IPS-NIHi7 (cell line): Measurements from ENCODE around the gene NUP54.

Experiments used
- DNase-seq: peaks from one replicate; pipeline ENCODE4 v3.0.0; 2012; ENCODE audit warnings: mixed read lengths; ENCODE audit errors: extremely low spot score

NUP54 gene

GRCh38 chr4:76147454-76148141 lies 599 bp downstream of the NUP54 start:
- DNase-seq = peak; percentile 95

GRCh38 chr4:76144546-76144945 lies 3.7 kb downstream of the NUP54 start:
- DNase-seq = no peak

- no peak for DNase-seq
Measured at GRCh38 chr4:76141241-76141640, 7.0 kb downstream of the NUP54 start.

DNA sequence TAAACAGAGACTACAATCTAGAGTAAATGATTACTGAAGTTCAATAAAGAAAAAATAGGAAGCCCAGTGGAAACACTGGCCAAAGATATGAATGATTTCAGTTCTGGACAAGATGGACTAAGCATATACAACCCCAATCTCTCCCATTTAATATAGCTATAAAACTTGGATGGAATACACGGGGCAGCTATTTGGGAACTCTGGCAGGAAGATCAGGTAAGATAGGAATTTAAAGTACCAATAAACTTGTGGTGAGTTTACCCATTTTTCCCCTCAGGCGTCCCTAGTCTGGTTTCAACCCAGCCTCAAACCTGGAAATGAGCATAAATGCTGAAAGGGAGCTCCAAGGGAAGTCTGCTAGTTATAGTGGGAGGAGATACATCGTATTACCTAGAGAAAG lies 20.4 kb downstream of the NUP54 start:
- DNase-seq = no peak

- no peak for DNase-seq
Measured at GRCh38 chr4:76125816-76126215, 22.4 kb downstream of the NUP54 start.

DNA sequence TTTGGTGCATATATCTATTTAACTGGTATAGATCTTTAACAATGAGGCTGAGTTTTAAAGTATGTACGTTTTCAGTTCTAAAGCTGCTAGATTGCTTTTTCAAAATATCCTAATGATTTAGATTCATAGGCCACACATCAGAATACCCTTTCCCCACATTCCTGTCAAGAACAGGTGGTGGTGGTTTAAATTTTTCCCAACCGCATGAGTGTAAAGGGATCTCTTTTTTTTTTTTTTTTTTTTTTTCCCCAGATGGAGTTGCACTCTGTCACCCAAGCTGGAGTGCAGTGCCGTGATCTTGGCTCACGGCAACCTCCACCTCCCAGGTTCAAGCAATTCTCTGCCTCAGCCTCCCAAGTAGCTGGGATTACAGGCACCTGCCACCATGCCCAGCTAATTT lies 28.0 kb downstream of the NUP54 start:
- no peak for DNase-seq

DNA sequence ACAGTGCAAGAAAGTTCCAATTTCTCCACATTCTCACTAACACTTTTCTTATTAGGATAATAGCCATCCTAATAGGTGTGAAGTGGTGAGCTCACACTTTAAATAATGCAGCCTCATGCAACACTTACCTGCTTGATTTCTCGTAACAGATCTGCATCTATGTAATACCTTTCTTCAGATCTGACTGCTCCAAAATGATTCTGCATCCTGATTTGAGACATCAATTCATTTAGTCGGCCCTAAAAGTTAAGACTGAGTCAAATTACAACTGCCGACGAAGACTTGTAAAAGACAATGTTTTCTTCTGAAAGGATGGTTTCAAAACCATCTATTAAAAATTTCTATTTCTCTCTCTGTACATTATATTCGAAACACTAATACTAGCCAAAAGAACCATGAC lies 30.7 kb downstream of the NUP54 start:
- DNase-seq = no peak

DNA sequence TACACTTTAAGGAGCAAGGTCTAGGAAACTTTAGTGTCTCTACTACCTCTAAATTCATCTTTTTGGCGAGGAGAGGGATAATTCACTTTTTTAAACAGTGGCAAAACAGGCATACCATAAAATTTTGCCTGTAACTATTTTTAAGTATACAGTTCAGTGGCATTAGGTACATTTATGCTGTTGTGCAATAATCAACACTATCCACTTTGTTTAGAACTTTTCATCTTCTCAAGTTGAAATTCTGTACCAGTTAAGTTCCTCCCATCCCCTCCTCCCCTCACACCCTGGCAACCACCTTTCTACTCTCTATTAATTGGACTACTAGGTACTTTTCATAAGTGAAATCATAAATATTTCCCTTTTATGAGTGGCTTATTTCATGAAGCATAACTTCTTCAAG lies 31.4 kb downstream of the NUP54 start:
- DNase-seq = no peak

- DNase-seq = peak; percentile 22
Measured at GRCh38 chr4:76108467-76109181, 39.6 kb downstream of the NUP54 start.

DNA sequence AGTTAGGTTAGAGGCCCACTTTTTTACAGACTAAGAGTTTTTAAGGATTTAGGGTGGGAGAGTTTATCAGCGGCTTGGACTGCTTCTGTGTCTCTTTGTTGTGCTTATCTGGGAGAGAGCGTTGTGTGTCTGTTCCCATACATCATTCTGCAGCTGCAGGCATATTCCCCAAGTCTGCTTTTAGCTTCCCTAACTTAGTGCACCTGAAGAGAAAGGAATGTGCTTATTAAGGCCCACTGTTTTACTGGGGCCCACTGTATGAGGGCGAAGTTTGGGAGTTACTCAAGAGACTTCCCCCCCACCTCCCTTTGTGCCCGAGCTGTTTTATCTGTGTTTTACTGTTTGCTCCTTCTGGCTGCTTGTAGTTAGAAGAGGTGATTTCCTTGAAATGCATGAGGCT lies 41.8 kb downstream of the NUP54 start:
- no peak for DNase-seq

DNA sequence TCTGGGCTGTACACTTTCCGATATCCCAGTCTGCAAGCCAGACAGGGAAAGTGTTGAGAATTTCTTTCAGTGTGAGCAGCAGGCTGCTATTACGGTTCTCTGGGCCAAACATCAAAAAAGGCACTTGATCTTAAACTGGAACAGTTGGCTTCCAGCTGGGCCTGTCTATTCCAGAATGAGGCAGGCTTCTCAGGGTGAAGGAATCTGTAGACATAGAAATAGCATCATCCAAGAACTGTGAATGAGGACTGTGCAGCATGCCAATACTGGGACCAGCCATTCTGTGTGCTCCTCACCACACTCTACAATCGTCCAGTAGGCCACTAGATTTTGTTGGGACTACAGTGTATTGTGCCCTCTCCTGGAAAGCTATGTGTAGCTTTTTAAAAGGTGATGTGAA lies 42.5 kb downstream of the NUP54 start:
- DNase-seq = no peak

GRCh38 chr4:76096076-76096475 lies 52.1 kb downstream of the NUP54 start:
- no peak for DNase-seq

DNA sequence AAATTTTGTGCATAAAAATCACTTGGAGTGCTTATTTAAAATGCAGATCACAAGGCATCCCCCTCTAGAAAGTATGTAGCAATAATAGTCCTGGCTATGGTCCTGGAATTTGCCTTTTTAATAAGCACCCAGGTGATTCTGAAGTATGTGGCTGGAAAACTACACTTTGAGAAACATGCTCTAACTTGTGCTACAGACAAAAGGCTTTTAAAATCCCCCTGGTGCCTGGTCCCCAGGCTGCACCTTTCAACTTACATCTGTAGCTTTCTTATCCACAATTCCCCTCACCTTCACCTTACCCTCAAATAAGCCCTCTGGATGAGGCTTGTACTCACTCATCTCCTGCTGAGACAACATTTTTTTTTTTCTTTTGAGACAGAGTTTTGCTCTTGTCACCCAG lies 52.6 kb downstream of the NUP54 start:
- DNase-seq = no peak

DNA sequence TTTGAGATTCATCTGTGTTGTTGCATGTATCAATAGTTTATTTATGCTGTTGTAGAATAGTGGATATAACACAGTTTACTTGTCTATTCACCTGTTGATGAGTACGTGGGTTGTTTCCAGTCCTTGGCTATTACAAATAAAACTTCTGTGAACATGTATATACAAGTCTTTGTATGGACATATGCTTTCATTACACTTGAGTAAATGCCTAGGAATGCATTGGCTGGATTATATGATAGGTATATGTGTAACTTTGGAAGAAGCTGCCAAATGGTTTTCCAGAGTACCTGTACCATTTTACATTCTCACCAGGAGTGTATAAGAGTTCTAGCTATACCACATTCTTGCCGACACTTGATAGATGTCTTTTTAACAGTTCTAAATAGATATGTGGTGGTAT lies 57.1 kb downstream of the NUP54 start:
- DNase-seq = no peak

DNA sequence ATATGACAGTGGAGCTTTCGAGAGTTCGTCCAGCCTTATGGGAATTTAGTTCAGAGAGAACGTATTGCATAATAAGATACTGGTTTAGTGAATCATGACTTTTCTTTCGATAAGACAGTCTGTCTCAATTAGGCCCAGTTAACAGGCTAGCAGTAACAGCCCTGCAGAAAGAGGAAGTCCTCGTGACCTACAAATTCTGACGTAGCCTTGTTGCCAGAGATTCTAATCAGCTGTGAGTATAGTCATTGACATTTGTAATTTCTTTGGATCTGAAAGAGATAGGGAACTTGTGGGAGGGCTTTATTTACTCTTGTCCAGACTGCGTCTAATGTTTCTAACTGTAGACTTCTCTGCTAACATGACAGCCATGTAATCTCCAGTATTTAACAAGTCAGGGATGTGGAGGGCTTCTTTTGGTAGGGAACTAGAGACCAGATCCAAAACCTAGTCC lies 57.9 kb downstream of the NUP54 start:
- no peak for DNase-seq

- DNase-seq = no peak
Measured at GRCh38 chr4:76088719-76089118, 59.5 kb downstream of the NUP54 start.

- DNase-seq = peak; percentile 81
Measured at GRCh38 chr4:76087007-76087769, 61.0 kb downstream of the NUP54 start.

DNA sequence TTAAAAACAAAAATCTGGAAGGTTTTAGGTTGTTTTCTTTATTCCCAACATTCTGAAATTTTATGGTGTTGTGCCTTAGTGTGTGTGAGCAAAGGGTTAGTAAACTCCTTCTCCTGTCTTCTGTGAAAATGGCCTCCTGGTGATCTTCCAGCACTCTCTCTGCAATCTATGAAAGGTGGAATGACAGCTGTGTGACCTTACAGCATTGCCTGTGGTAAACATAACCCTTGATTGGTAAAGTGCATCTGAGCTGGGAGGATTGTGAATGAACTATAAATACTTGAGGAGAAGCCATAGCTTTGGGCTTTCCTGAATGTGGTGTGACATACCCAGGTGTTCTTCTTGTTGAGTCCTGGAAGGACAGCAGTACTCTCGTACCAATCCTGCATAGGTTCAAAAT lies 63.7 kb downstream of the NUP54 start:
- no peak for DNase-seq

GRCh38 chr4:76083386-76083988 lies 64.7 kb downstream of the NUP54 start:
- DNase-seq = no peak

DNA sequence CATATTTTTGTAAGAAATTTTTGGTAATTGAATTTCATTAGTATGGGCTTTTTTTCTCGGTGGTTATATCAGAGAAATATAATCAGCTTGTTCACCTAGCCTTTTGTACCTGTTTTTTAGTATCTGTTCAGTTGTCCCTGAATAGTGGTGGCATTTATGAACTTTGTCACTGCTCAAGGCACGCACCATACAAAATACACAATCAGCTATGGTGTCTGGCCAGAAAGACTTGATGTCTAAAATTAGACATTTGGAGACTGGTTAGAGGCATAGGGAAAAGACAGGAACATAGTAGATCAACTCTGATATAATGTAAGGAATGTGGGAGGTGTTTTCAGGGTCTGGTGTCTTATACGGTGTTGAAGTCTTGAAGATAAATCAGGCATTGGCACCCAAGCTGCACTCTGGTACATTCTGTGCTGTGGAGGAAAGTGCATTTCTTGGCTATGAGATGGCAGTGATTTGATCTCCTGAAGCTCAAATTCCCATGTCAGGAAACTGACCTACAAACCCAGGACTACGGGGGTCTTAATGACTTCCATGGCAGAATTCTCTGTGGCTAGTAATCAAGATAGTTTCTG lies 70.1 kb downstream of the NUP54 start:
- DNase-seq = no peak

GRCh38 chr4:76074993-76075600 lies 73.1 kb downstream of the NUP54 start:
- no peak for DNase-seq

DNA sequence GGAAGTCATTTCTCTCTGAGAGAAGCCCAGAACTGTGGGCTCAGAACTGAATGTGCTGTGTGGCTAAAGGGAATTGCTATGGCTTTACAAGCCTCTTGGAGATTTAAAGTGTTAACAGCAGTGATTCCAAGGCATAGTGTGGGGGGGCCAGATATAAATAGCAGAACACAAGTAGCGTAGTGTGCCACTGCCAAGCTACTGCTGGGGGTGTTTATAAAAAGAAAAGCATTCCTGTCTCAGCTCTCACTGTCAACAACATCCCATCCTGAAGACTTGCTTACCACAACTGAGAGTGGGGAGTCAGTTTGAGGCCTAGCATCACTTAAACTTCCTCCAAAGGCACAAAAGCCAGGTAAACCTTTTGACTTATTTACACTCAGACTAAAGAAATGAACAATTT lies 73.7 kb downstream of the NUP54 start, which contains the start of gene ART3:
ART3 (plus strand) TSS at position 242 of the 400 bp plus-strand sequence. CDS start 1,181 bp downstream, outside the sequence.
- no peak for DNase-seq
